ENCODE measurements around the gene GRM5. TPM values are rescaled to one million over a fixed set of nuclear protein-coding genes. Genes with fewer than 3 reads are reported as not detected.

The GRM5 gene
- total RNA-seq, 4 donors from 2014 or later, result 0.13 TPM; not detected in 3

GRCh38 chr11:88629496-88629895 is 436.3 kb downstream of the GRM5 start:
- TF ChIP-seq CTCF (IDR thresholded peaks at IDR 0.05), result no peak
- DNase-seq (ENCODE audit: low spot score) (no peak), ATAC-seq (ENCODE audit: low FRiP score) (no peak)

- no peak for TF ChIP-seq CTCF (IDR thresholded peaks at IDR 0.05)
- ATAC-seq (ENCODE audit: low FRiP score), result no peak
- no peak for DNase-seq (ENCODE audit: low spot score)
These were observed 439.6 kb downstream of the GRM5 start for GRCh38 chr11:88626216-88626615.

GRCh38 chr11:88623531-88623930 is 442.3 kb downstream of the GRM5 start:
- DNase-seq (ENCODE audit: low spot score), result no peak
- no peak for TF ChIP-seq CTCF (IDR thresholded peaks at IDR 0.05)
- ATAC-seq (ENCODE audit: low FRiP score), result no peak

GRCh38 chr11:88620568-88621130 is 445.1 kb downstream of the GRM5 start:
- ATAC-seq (ENCODE audit: low FRiP score), result no peak
- DNase-seq (ENCODE audit: low spot score), result no peak
- TF ChIP-seq CTCF (IDR thresholded peaks at IDR 0.05), result no peak

- no peak for ATAC-seq (ENCODE audit: low FRiP score)
- no peak for DNase-seq (ENCODE audit: low spot score)
- no peak for TF ChIP-seq CTCF (IDR thresholded peaks at IDR 0.05)
These were observed 446.0 kb downstream of the GRM5 start for GRCh38 chr11:88619656-88620385.

GRCh38 chr11:88619071-88619425 is 446.7 kb downstream of the GRM5 start:
- DNase-seq (ENCODE audit: low spot score) (no peak), ATAC-seq (ENCODE audit: low FRiP score) (no peak)
- TF ChIP-seq CTCF (IDR thresholded peaks at IDR 0.05), result no peak
